GM23338 (cell line): ENCODE results near the gene ICAM4. TPM values are rescaled to one million over a fixed set of nuclear protein-coding genes. Genes with fewer than 3 reads are reported as not detected.
"Not testable (repeated sequence)": the region's sequence is repeated elsewhere in the genome, so short reads cannot be mapped to it uniquely, and the experiment has no call there.

ENCODE experiments used
- ATAC-seq: fragments of 200-7000 bp; cut with Tn5 transposase; 3 replicates; pipeline ENCODE4 v1.9.1; 2020
- DNase-seq: peaks from one replicate; pipeline ENCODE4 v3.0.0-alpha.2; 2015; ENCODE audit warnings: low spot score
- H2AFZ ChIP-seq: fragments of 200-600 bp; sonication (generic); 2 replicates; pipeline ENCODE4 v1.8.0; 2016; ENCODE audit warnings: antibody characterized with exemption, mild to moderate bottlenecking, moderate library complexity
- H3F3A ChIP-seq: fragments of 200-600 bp; sonication (generic); replicated peaks from 2 replicates; pipeline ENCODE4 v1.8.0; 2017; ENCODE audit warnings: antibody characterized with exemption, mixed run types, low read depth
- H3K27ac ChIP-seq: fragments of 200-600 bp; sonication (generic); 2 replicates; pipeline ENCODE4 v1.6.1; 2016; ENCODE audit warnings: low read depth
- H3K27me3 ChIP-seq: fragments of 200-600 bp; sonication (generic); 2 replicates; pipeline ENCODE4 v1.8.0; 2016; ENCODE audit warnings: mild to moderate bottlenecking, mixed run types, moderate library complexity; ENCODE audit not compliant: insufficient read depth
- H3K36me3 ChIP-seq: fragments of 200-600 bp; sonication (generic); 2 replicates; pipeline ENCODE4 v1.8.0; 2016; ENCODE audit warnings: mild to moderate bottlenecking; ENCODE audit not compliant: insufficient read depth
- H3K4me1 ChIP-seq: fragments of 200-600 bp; sonication (generic); 2 replicates; pipeline ENCODE4 v1.8.0; 2016; ENCODE audit warnings: mild to moderate bottlenecking, moderate library complexity; ENCODE audit not compliant: insufficient read depth
- H3K4me2 ChIP-seq: fragments of 200-600 bp; sonication (generic); 2 replicates; pipeline ENCODE4 v1.7.1; 2017; ENCODE audit warnings: mixed run types
- H3K4me3 ChIP-seq: fragments of 200-600 bp; sonication (generic); 2 replicates; pipeline ENCODE4 v1.6.1; 2016; ENCODE audit warnings: mixed run types
- H3K79me2 ChIP-seq: fragments of 200-600 bp; sonication (generic); replicated peaks from 2 replicates; pipeline ENCODE4 v1.8.0; 2017; ENCODE audit warnings: mild to moderate bottlenecking; ENCODE audit not compliant: insufficient read depth
- H3K9me2 ChIP-seq: fragments of 200-600 bp; sonication (generic); 2 replicates; pipeline ENCODE4 v1.8.0; 2017; ENCODE audit not compliant: insufficient read depth
- H4K20me1 ChIP-seq: fragments of 200-600 bp; sonication (generic); replicated peaks from 2 replicates; pipeline ENCODE4 v1.8.0; 2017; ENCODE audit warnings: mild to moderate bottlenecking; ENCODE audit not compliant: insufficient read depth
- H3K27ac Mint-ChIP-seq: 2 replicates; pipeline ENCODE4 v1.8.0; 2020; ENCODE audit warnings: inconsistent platforms, mild to moderate bottlenecking, moderate library complexity, mixed read lengths
- H3K27me3 Mint-ChIP-seq: 3 replicates; pipeline ENCODE4 v1.8.0; 2022; ENCODE audit warnings: low read depth, mild to moderate bottlenecking, moderate library complexity, mixed read lengths, inconsistent platforms; ENCODE audit not compliant: insufficient read depth, poor library complexity
- H3K36me3 Mint-ChIP-seq: 3 replicates; pipeline ENCODE4 v1.8.0; 2021; ENCODE audit warnings: low read depth, mild to moderate bottlenecking, inconsistent platforms, moderate library complexity, mixed read lengths
- H3K4me1 Mint-ChIP-seq: 3 replicates; pipeline ENCODE4 v1.8.0; 2020; ENCODE audit warnings: mild to moderate bottlenecking, inconsistent platforms, mixed read lengths
- H3K4me3 Mint-ChIP-seq: 3 replicates; pipeline ENCODE4 v1.8.0; 2021; ENCODE audit warnings: moderate library complexity, mild to moderate bottlenecking, inconsistent platforms, mixed read lengths
- H3K9me3 Mint-ChIP-seq: 3 replicates; pipeline ENCODE4 v1.8.0; 2020; ENCODE audit warnings: moderate library complexity, mild to moderate bottlenecking, inconsistent platforms, mixed read lengths
- CREB1 ChIP-seq: fragments of 250-450 bp; sonication (Bioruptor Pico); IDR thresholded peaks from 2 replicates; pipeline ENCODE4 v1.5.0; 2020; ENCODE audit warnings: low read depth, mild to moderate bottlenecking, moderate library complexity
- JUNB ChIP-seq: IDR thresholded peaks from one replicate; pipeline ENCODE4 v1.6.1; 2016; ENCODE audit warnings: antibody characterized with exemption; ENCODE audit not compliant: unreplicated experiment
- POLR2AphosphoS5 ChIP-seq: IDR thresholded peaks from 2 replicates; pipeline ENCODE4 v1.6.1; 2016; ENCODE audit warnings: antibody characterized with exemption, low read depth
- ZNF114 ChIP-seq: fragments of 250-450 bp; sonication (Bioruptor Pico); IDR thresholded peaks from 2 replicates; pipeline ENCODE4 v1.5.0; 2020; ENCODE audit warnings: mild to moderate bottlenecking, moderate library complexity
- polyA plus RNA-seq: library from polyadenylated mRNA; unstranded; fragments of >200 nt; fragmentation: Nextera tagmentation; extraction: Ambion mirVana; gene quantifications from 2 replicates; pipeline ENCODE4 v1.2.1, GENCODE V29; 2016
- total RNA-seq: library from RNA; depleted of rRNA; stranded (reverse); fragments of >200 nt; shearing (Covaris generic); gene quantifications from 2 replicates; pipeline ENCODE4 v1.2.3, GENCODE V29; 2014
- TF ChIP-seq, protein P1 (sequence below): IDR thresholded peaks from one replicate; pipeline ENCODE4 v1.6.1; 2018; ENCODE audit warnings: antibody characterized with exemption; ENCODE audit not compliant: unreplicated experiment

Gene ICAM4
- total and polyA plus RNA-seq, 2 experiments from 2014 or later: 0.81 to 1.0 TPM

DNA sequence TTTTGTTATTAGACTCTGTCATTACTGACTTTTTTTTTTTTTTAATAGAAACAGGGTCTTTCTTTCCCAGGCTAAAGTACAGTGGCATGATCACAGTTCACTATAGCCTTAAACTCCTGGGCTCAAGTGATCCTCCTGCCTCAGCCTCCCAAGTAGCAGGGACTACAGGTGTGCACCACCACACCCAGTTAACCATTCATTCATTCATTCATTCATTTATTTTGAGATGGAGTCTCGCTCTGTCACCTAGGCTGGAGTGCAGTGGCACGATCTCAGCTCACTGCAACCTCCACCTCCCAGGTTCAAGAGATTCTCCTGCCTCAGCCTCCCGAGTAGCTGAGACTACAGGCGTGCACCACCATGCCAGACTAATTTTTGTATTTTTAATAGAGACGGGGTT lies 4.7 kb upstream of the ICAM4 start:
- H2AFZ ChIP-seq, H3K9me3 Mint-ChIP-seq, H3K9me2 ChIP-seq, ATAC-seq, H3K4me1 ChIP-seq, H3K4me2 ChIP-seq, H3K27ac ChIP-seq, H3K27ac Mint-ChIP-seq, H3K4me1 Mint-ChIP-seq, H3K4me3 Mint-ChIP-seq, H3K36me3 ChIP-seq, H3K79me2 ChIP-seq, DNase-seq, H4K20me1 ChIP-seq, H3K36me3 Mint-ChIP-seq, H3K4me3 ChIP-seq, H3F3A ChIP-seq: not testable (repeated sequence)
- H3K27me3 ChIP-seq: peaks cover 12% of the 10 kb centered on the region
- H3K27me3 Mint-ChIP-seq: peaks cover 10% of the 10 kb centered on the region

DNA sequence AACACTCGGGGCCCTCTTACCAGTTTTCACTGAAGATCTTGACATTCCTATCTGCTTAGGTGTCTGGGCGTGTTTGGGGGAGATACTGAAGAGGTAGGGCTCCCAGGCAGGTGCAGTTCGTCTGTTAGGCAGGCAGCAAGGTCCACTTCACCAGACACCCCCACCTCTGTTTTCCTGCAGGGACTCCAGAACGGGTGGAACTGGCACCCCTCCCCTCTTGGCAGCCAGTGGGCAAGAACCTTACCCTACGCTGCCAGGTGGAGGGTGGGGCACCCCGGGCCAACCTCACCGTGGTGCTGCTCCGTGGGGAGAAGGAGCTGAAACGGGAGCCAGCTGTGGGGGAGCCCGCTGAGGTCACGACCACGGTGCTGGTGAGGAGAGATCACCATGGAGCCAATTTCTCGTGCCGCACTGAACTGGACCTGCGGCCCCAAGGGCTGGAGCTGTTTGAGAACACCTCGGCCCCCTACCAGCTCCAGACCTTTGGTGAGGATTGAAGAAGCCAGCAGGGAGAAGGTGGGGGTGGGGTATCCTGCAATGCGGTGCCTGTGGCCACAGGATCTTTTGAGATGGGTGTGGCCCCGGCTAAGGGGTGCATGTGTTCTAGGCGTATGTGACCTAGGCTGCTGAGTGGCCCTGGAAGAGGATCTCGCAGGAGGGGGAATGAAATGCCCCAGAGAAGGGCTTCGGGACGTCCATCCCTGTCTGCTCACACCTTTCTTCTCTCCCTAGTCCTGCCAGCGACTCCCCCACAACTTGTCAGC lies 3.3 kb upstream of the ICAM4 start:
- Histone ChIP-seq H4K20me1 (no peaks in the 10 kb centered on the region; the same call in none of the 2 replicates), H3K79me2 (no peaks in the 10 kb centered on the region), H3K4me2 (no peak overlapping the region), H3K36me3 (no peaks in the 10 kb centered on the region), H3K4me3 (no peak overlapping the region), H3K27me3 (peaks cover 26% of the 10 kb centered on the region), H3K9me2 (no peaks in the 10 kb centered on the region), H3K27ac (no peak overlapping the region), H2AFZ (no peak overlapping the region), H3K4me1 (peaks cover 10% of the 10 kb centered on the region; the same call in 1 of the 2 replicates), H3F3A (no peaks in the 10 kb centered on the region)
- Mint-ChIP-seq H3K27ac (no peak overlapping the region), H3K36me3 (peaks cover 8% of the 10 kb centered on the region; the same call in 2 of the 3 replicates), H3K9me3 (peaks cover 3% of the 10 kb centered on the region; the same call in 1 of the 3 replicates), H3K4me1 (peaks cover 14% of the 10 kb centered on the region; the same call in 2 of the 3 replicates), H3K4me3 (no peak overlapping the region), H3K27me3 (peaks cover 25% of the 10 kb centered on the region)
- TF ChIP-seq POLR2AphosphoS5 (no peak), JUNB (no peak)
- ATAC-seq (no peak), DNase-seq (no peak)

DNA sequence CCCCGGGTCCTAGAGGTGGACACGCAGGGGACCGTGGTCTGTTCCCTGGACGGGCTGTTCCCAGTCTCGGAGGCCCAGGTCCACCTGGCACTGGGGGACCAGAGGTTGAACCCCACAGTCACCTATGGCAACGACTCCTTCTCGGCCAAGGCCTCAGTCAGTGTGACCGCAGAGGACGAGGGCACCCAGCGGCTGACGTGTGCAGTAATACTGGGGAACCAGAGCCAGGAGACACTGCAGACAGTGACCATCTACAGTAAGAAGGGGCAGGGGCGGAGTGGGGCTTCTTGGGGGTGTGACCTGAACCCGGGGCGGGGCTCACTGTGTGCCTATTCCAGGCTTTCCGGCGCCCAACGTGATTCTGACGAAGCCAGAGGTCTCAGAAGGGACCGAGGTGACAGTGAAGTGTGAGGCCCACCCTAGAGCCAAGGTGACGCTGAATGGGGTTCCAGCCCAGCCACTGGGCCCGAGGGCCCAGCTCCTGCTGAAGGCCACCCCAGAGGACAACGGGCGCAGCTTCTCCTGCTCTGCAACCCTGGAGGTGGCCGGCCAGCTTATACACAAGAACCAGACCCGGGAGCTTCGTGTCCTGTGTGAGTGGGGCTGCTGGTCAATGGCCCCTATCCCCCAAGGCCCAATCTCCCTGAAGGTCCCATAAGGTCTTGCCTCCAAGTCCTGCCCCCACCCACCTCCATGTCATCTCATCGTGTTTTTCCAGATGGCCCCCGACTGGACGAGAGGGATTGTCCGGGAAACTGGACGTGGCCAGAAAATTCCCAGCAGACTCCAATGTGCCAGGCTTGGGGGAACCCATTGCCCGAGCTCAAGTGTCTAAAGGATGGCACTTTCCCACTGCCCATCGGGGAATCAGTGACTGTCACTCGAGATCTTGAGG lies 2.4 kb upstream of the ICAM4 start:
- ATAC-seq: no peak
- no peak for DNase-seq
- H3K9me3 Mint-ChIP-seq: peaks cover 3% of the 10 kb centered on the region; the same call in 1 of the 3 replicates
- TF ChIP-seq CREB1 (CRISPR knock-in tag) (no peak), ZNF114 (CRISPR knock-in tag) (no peak)
- TF ChIP-seq, protein P1, sequence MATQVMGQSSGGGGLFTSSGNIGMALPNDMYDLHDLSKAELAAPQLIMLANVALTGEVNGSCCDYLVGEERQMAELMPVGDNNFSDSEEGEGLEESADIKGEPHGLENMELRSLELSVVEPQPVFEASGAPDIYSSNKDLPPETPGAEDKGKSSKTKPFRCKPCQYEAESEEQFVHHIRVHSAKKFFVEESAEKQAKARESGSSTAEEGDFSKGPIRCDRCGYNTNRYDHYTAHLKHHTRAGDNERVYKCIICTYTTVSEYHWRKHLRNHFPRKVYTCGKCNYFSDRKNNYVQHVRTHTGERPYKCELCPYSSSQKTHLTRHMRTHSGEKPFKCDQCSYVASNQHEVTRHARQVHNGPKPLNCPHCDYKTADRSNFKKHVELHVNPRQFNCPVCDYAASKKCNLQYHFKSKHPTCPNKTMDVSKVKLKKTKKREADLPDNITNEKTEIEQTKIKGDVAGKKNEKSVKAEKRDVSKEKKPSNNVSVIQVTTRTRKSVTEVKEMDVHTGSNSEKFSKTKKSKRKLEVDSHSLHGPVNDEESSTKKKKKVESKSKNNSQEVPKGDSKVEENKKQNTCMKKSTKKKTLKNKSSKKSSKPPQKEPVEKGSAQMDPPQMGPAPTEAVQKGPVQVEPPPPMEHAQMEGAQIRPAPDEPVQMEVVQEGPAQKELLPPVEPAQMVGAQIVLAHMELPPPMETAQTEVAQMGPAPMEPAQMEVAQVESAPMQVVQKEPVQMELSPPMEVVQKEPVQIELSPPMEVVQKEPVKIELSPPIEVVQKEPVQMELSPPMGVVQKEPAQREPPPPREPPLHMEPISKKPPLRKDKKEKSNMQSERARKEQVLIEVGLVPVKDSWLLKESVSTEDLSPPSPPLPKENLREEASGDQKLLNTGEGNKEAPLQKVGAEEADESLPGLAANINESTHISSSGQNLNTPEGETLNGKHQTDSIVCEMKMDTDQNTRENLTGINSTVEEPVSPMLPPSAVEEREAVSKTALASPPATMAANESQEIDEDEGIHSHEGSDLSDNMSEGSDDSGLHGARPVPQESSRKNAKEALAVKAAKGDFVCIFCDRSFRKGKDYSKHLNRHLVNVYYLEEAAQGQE: no peak

More for the DNA sequence above, 2.4 kb upstream of the ICAM4 start:
- H4K20me1 ChIP-seq: no peaks in the 10 kb centered on the region; the same call in none of the 2 replicates
- H3K4me1 ChIP-seq: peaks cover 11% of the 10 kb centered on the region; the same call in 1 of the 2 replicates
- H3K79me2 ChIP-seq: no peaks in the 10 kb centered on the region
- H3K9me2 ChIP-seq: no peaks in the 10 kb centered on the region
- Mint-ChIP-seq H3K27me3 (peaks cover 33% of the 10 kb centered on the region), H3K4me3 (no peak overlapping the region), H3K27ac (no peak overlapping the region), H3K4me1 (peaks cover 17% of the 10 kb centered on the region; the same call in 2 of the 3 replicates), H3K36me3 (peaks cover 8% of the 10 kb centered on the region; the same call in 2 of the 3 replicates)
- peaks cover 6% of the 10 kb centered on the region; the same call in 1 of the 2 replicates for H3F3A ChIP-seq
- H3K27ac ChIP-seq: no peak overlapping the region
- H2AFZ ChIP-seq: no peak overlapping the region
- no peak overlapping the region for H3K4me3 ChIP-seq
- H3K36me3 ChIP-seq: no peaks in the 10 kb centered on the region
- H3K4me2 ChIP-seq: no peak overlapping the region
- H3K27me3 ChIP-seq: peaks cover 34% of the 10 kb centered on the region
